RWPE2 (cell line): Measurements from ENCODE around the gene LHCGR.

ENCODE experiments used
- ATAC-seq: fragments of 200-7000 bp; cut with Tn5 transposase; 3 replicates; pipeline ENCODE4 v1.9.1; 2021; ENCODE audit warnings: low read depth
- DNase-seq: peaks from one replicate; pipeline ENCODE4 v3.0.0-alpha.2; 2020; ENCODE audit warnings: low spot score
- H3K27ac ChIP-seq: fragments of 450-650 bp; 2 replicates; pipeline ENCODE4 v1.5.1; 2017; ENCODE audit warnings: mild to moderate bottlenecking; ENCODE audit not compliant: poor library complexity, severe bottlenecking
- H3K27me3 ChIP-seq: fragments of 250-450 bp; sonication (Bioruptor Pico); 2 replicates; pipeline ENCODE4 v1.5.1; 2021; ENCODE audit warnings: mild to moderate bottlenecking, moderate library complexity; ENCODE audit not compliant: insufficient read depth, poor library complexity, severe bottlenecking
- H3K36me3 ChIP-seq: fragments of 250-450 bp; sonication (Bioruptor Pico); 2 replicates; pipeline ENCODE4 v1.5.1; 2020; ENCODE audit warnings: low read depth, mild to moderate bottlenecking, moderate library complexity
- H3K4me1 ChIP-seq: fragments of 250-450 bp; sonication (Bioruptor Pico); 2 replicates; pipeline ENCODE4 v1.5.1; 2021; ENCODE audit warnings: mild to moderate bottlenecking, moderate library complexity; ENCODE audit not compliant: insufficient read depth, poor library complexity, severe bottlenecking
- H3K4me3 ChIP-seq: fragments of 250-450 bp; sonication (Bioruptor Pico); 2 replicates; pipeline ENCODE4 v1.5.1; 2021; ENCODE audit warnings: mild to moderate bottlenecking, moderate library complexity; ENCODE audit not compliant: severe bottlenecking
- H3K9me3 ChIP-seq: fragments of 250-450 bp; sonication (Bioruptor Pico); 2 replicates; pipeline ENCODE4 v1.5.1; 2021; ENCODE audit warnings: mild to moderate bottlenecking, moderate library complexity; ENCODE audit not compliant: severe bottlenecking
- TF ChIP-seq, protein P1 (sequence below): fragments of 450-650 bp; IDR thresholded peaks from one replicate; pipeline ENCODE4 v1.5.1; 2017; ENCODE audit warnings: mild to moderate bottlenecking, moderate library complexity; ENCODE audit not compliant: poor library complexity, severe bottlenecking

Gene LHCGR

DNA sequence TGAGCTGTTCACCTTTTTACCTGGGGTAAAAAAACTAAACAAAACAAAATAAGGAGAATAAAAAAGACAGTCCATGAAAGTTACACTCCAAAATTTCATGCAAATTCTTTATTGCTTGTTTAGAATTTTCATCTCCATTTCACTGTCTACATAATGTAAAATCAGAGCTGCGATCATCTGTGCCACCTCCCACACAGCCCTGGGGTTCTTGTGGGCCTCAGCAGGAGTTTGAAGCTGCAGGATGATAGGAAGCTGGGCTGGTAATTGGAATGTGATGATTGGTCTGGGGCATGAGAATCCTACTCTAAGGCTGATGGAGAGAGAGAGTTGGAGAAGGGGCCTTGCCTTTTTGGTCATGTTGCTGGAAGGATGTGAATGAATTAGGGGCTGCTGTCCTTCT lies 4.2 kb upstream of the LHCGR start:
- no peak overlapping the region for H3K4me3 ChIP-seq
- no peak for DNase-seq

GRCh38 chr2:48756289-48756688 lies 765 bp upstream of the LHCGR start:
- H3K9me3 ChIP-seq, result no peaks in the 10 kb centered on the region
- H3K4me1 ChIP-seq, result no peaks in the 10 kb centered on the region
- TF ChIP-seq, protein P1, sequence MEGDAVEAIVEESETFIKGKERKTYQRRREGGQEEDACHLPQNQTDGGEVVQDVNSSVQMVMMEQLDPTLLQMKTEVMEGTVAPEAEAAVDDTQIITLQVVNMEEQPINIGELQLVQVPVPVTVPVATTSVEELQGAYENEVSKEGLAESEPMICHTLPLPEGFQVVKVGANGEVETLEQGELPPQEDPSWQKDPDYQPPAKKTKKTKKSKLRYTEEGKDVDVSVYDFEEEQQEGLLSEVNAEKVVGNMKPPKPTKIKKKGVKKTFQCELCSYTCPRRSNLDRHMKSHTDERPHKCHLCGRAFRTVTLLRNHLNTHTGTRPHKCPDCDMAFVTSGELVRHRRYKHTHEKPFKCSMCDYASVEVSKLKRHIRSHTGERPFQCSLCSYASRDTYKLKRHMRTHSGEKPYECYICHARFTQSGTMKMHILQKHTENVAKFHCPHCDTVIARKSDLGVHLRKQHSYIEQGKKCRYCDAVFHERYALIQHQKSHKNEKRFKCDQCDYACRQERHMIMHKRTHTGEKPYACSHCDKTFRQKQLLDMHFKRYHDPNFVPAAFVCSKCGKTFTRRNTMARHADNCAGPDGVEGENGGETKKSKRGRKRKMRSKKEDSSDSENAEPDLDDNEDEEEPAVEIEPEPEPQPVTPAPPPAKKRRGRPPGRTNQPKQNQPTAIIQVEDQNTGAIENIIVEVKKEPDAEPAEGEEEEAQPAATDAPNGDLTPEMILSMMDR, result no peak
- no peak for DNase-seq
- peaks cover 12% of the 10 kb centered on the region for H3K27me3 ChIP-seq
- no peaks in the 10 kb centered on the region for H3K36me3 ChIP-seq
- no peak overlapping the region for H3K27ac ChIP-seq
- ATAC-seq, result no peak
- H3K4me3 ChIP-seq, result no peak overlapping the region

More for the DNA sequence above, 4.2 kb upstream of the LHCGR start:
- H3K27ac ChIP-seq, result no peak overlapping the region
- no peaks in the 10 kb centered on the region for H3K36me3 ChIP-seq
- no peaks in the 10 kb centered on the region for H3K4me1 ChIP-seq
- no peaks in the 10 kb centered on the region for H3K9me3 ChIP-seq
- peaks cover 12% of the 10 kb centered on the region for H3K27me3 ChIP-seq
- TF ChIP-seq, protein P1, result no peak
- ATAC-seq, result no peak

DNA sequence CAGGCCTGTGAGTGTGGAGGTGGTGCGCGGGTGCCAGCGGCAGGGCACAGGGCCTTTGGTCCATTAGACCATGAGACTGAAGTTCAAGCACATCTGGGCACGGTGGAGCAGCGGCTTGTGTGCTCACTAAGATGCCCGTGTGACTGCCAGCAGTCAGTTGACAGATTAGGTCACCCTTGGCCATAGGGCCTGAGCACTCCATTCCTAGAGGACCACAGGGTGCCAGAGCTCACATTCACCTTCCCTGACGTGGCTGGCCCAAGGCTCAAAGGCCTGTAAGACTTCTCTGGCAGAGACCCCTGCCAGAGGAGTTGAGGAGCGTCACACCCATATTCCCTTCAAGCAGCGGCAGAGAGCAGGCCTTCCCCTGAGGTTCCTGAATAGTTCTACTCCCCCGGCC lies 650 bp downstream of the LHCGR start:
- Histone ChIP-seq H3K4me1 (no peaks in the 10 kb centered on the region), H3K4me3 (no peak overlapping the region), H3K27me3 (peaks cover 12% of the 10 kb centered on the region), H3K27ac (no peak overlapping the region), H3K9me3 (no peaks in the 10 kb centered on the region), H3K36me3 (no peaks in the 10 kb centered on the region)
- ATAC-seq (no peak), DNase-seq (no peak)
- TF ChIP-seq, protein P1, result no peak

- Histone ChIP-seq H3K9me3 (no peaks in the 10 kb centered on the region), H3K27ac (no peak overlapping the region), H3K4me1 (no peaks in the 10 kb centered on the region), H3K4me3 (no peak overlapping the region), H3K27me3 (peaks cover 12% of the 10 kb centered on the region), H3K36me3 (no peaks in the 10 kb centered on the region)
- DNase-seq (no peak), ATAC-seq (no peak)
- TF ChIP-seq, protein P1, result no peak
These were observed 2.3 kb downstream of the LHCGR start for GRCh38 chr2:48753228-48753627.

DNA sequence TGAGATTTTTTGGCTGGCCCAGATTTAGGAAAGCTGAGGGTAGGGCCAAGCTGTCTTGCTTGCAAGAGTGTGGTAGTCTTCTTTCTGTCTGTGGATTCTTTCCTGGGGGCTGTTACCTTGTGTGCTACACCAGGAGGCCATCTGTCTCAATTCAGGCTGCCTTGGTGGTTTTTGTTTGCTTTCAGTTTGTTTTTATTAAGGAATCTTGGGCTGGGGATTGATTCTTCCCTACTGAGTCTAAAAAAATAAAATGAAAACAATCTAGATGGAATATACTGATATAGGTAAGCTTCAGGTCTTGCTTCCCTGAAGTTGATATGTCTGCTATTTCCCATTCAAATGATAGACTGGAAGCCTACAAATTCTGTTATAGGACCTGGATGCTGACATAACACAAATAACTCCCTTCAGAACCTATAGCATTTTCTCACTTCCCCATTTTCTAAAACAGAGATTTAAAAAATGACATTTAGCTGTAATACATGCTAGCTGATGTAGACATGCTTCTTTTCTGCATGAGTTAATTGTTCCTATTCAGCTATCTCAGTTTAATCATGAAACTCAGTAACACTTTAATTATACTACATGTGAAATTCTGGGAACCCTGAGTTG lies 5.3 kb downstream of the LHCGR start:
- H3K4me3 ChIP-seq, result no peak overlapping the region
- no peaks in the 10 kb centered on the region for H3K9me3 ChIP-seq
- H3K4me1 ChIP-seq, result no peaks in the 10 kb centered on the region
- peaks cover 3% of the 10 kb centered on the region for H3K27me3 ChIP-seq
- no peak for ATAC-seq
- TF ChIP-seq, protein P1, result no peak
- no peak overlapping the region for H3K27ac ChIP-seq
- no peaks in the 10 kb centered on the region for H3K36me3 ChIP-seq
- no peak for DNase-seq
